Esophagus muscularis mucosa (tissue), 4 donors: ENCODE results near the gene ZBTB7C. TPM values are rescaled to one million over a fixed set of nuclear protein-coding genes. Genes with fewer than 3 reads are reported as not detected.
"Not testable (repeated sequence)": the region's sequence is repeated elsewhere in the genome, so short reads cannot be mapped to it uniquely, and the experiment has no call there.

Experiments used
- DNase-seq: peaks from one replicate; pipeline ENCODE4 v3.0.0-alpha.2; 2017; ENCODE audit errors: extremely low spot score
- H3K27ac ChIP-seq, 4 donors: fragments of 200-600 bp; sonication (generic); replicated peaks in 1 of 4; 1 replicate in 3 of 4; 2 replicates in 1 of 4; pipeline ENCODE4 v1.5.1; 2016 to 2019; ENCODE audit warnings: mild to moderate bottlenecking in 1 of 4
- H3K27me3 ChIP-seq, 4 donors: fragments of 200-600 bp; sonication (generic); one replicate each; pipeline versions ENCODE4 v1.5.1 to v1.6.0; 2016 to 2019
- H3K36me3 ChIP-seq, 4 donors: fragments of 200-600 bp; sonication (generic); one replicate each; pipeline ENCODE4 v1.5.1; 2016 to 2019
- H3K4me1 ChIP-seq, 4 donors: fragments of 200-600 bp; sonication (generic); one replicate each; pipeline ENCODE4 v1.5.1; 2016 to 2019
- H3K4me3 ChIP-seq, 4 donors: fragments of 200-600 bp; sonication (generic); 1 replicate in 2 of 4; 2 replicates in 2 of 4; pipeline ENCODE4 v1.5.1; 2016 to 2019; ENCODE audit warnings: mild to moderate bottlenecking in 4 of 4, moderate library complexity in 1 of 4
- H3K9me3 ChIP-seq, 4 donors: fragments of 200-600 bp; sonication (generic); 1 replicate in 3 of 4; 2 replicates in 1 of 4; pipeline ENCODE4 v1.5.1; 2016 to 2019
- EP300 ChIP-seq: sonication (generic); formaldehyde crosslinking; IDR thresholded peaks from one replicate; pipeline ENCODE4 v1.6.1; 2017; ENCODE audit warnings: antibody characterized with exemption
- POLR2A ChIP-seq: fragments of 450-650 bp; IDR thresholded peaks from one replicate; pipeline ENCODE4 v1.6.1; 2017; ENCODE audit warnings: antibody characterized with exemption, moderate library complexity, mild to moderate bottlenecking, low read depth
- POLR2AphosphoS5 ChIP-seq, 2 donors: sonication (generic); formaldehyde crosslinking; IDR thresholded peaks; one replicate each; pipeline ENCODE4 v1.6.1; 2017; ENCODE audit warnings: antibody characterized with exemption in 2 of 2
- WGBS: methylation state at CpG from one replicate; pipeline ENCODE4 v1.1.5; 2018; 5-methylcytosine and 5-hydroxymethylcytosine counted together
- intact Hi-C: fragments of 100-400 bp; cut with DNase I; formaldehyde crosslinking; loops from one replicate; pipeline ENCODE4 v1.15.1; 2023
- total RNA-seq, 4 donors: library from RNA; depleted of rRNA; stranded (reverse); fragments of >200 nt; gene quantifications; one replicate each; pipeline versions ENCODE4 v1.1.0 to v1.2.1, GENCODE V29; 2016
- TF ChIP-seq, protein P1 (sequence below), 3 experiments: fragments of 200-600 bp in 2 of 3; fragments of 450-650 bp in 1 of 3; sonication (generic) in 2 of 3; IDR thresholded peaks; one replicate each; pipeline ENCODE4 v1.5.1; 2017 to 2019; ENCODE audit warnings: antibody characterized with exemption in 3 of 3, mild to moderate bottlenecking in 2 of 3, moderate library complexity in 1 of 3

Gene ZBTB7C
- total RNA-seq, 4 donors from 2014 or later, result 6.3 to 13.2 (median 9.1) TPM

DNA sequence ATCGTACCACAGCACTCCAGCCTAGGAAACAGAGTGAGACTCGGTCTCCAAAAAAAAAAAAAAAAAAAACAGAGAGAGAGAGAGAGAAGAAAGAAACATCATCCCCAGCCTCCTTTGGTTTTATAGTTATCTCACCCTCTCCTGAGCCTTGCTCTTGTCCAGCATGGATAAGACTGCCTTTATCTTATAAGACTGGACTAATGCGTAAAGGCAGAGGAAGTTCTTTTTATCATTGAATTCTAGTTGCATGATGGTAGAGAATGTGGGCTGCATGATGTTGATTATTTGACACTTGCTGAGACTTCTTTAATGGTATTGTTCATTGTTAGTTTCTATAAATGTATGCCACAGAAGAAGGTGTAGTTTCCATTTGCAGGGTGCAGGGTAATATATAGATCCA, 124.4 kb downstream of the ZBTB7C start:
- intact Hi-C loops, result no loop called here
- no peak overlapping the region for H3K4me3 ChIP-seq
- no peak for DNase-seq
- no peaks in the 10 kb centered on the region for H3K4me1 ChIP-seq
- 95% methylated on average over 3 of the region's 3 CpGs for WGBS
- no peaks in the 10 kb centered on the region for H3K27me3 ChIP-seq
- H3K27ac ChIP-seq, result no peak overlapping the region
- TF ChIP-seq EP300, result no peak
- TF ChIP-seq, protein P1, sequence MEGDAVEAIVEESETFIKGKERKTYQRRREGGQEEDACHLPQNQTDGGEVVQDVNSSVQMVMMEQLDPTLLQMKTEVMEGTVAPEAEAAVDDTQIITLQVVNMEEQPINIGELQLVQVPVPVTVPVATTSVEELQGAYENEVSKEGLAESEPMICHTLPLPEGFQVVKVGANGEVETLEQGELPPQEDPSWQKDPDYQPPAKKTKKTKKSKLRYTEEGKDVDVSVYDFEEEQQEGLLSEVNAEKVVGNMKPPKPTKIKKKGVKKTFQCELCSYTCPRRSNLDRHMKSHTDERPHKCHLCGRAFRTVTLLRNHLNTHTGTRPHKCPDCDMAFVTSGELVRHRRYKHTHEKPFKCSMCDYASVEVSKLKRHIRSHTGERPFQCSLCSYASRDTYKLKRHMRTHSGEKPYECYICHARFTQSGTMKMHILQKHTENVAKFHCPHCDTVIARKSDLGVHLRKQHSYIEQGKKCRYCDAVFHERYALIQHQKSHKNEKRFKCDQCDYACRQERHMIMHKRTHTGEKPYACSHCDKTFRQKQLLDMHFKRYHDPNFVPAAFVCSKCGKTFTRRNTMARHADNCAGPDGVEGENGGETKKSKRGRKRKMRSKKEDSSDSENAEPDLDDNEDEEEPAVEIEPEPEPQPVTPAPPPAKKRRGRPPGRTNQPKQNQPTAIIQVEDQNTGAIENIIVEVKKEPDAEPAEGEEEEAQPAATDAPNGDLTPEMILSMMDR (IDR thresholded peaks at IDR 0.05), result no peak
- TF ChIP-seq POLR2A, result no peak
- no peak for TF ChIP-seq POLR2AphosphoS5 (IDR thresholded peaks at IDR 0.05)
- H3K9me3 ChIP-seq, result peaks cover 0 to 7% (median 0%) of the 10 kb centered on the region in 4 donors
- H3K36me3 ChIP-seq, result no peaks in the 10 kb centered on the region

DNA sequence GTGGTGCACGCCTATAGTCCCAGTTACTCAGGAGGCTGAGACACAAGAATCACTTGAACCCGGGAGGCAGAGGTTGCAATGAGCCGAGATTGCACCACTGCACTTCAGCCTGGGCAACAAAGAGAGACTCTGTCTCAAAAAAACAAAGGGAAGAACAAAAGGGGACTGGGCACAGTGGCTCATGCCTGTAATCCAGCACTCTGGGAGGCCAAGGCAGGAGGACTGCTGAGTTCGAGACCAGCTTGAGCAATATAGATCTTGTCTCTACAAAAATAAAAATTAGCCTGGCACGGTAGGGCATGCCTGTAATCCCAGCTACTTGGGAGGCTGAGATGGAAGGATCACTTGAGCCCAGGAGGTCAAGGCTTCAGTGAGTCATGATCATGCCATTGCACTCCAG, 125.2 kb downstream of the ZBTB7C start:
- H3K4me1 ChIP-seq, H3K4me3 ChIP-seq, H3K27me3 ChIP-seq, intact Hi-C loops, H3K36me3 ChIP-seq, H3K9me3 ChIP-seq, DNase-seq, H3K27ac ChIP-seq: not testable (repeated sequence)
- WGBS, result 93% methylated on average over 5 of the region's 5 CpGs

DNA sequence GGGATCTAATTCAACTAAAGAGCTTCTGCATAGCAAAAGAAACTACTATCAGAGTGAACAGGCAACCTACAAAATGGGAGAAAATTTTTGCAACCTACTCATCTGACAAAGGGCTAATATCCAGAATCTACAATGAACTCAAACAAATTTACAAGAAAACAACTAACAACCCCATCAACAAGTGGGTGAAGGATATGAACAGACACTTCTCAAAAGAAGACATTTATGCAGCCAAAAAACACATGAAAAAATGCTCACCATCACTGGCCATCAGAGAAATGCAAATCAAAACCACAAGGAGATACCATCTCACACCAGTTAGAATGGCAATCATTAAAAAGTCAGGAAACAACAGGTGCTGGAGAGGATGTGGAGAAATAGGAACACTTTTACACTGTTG, 127.7 kb downstream of the ZBTB7C start:
- H3K9me3 ChIP-seq, H3K27ac ChIP-seq, H3K36me3 ChIP-seq, intact Hi-C loops, H3K4me1 ChIP-seq, H3K27me3 ChIP-seq, H3K4me3 ChIP-seq, DNase-seq: not testable (repeated sequence)

DNA sequence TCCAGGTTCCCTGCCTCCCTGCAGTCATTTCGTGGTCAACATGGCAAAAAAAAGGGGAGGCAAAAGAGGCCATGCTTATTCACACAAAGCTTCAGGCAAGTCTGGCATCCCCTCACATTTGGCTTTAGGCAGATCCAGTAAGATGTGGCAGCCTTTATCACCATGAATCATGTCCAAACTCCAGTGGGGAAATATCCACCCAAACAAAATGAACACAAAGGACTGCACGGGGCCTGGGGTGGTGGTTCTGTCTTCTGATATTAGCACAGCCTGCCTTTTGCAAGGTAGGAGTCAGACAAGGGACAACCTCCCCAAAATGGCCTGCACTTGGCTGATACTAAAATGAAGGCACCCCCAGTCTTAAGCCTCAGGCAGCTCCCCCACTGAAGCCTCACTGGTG, 129.9 kb downstream of the ZBTB7C start:
- TF ChIP-seq POLR2A (no peak), POLR2AphosphoS5 (IDR thresholded peaks at IDR 0.05) (no peak), EP300 (no peak)
- TF ChIP-seq, protein P1 (IDR thresholded peaks at IDR 0.05), result no peak
- Histone ChIP-seq H3K27ac (no peak overlapping the region), H3K27me3 (no peaks in the 10 kb centered on the region), H3K36me3 (no peaks in the 10 kb centered on the region), H3K9me3 (no peaks in the 10 kb centered on the region), H3K4me3 (no peak overlapping the region), H3K4me1 (peaks cover 0 to 5% (median 0%) of the 10 kb centered on the region in 4 donors)
- DNase-seq, result peak; percentile 86
- WGBS, result 73% methylated on average over 2 of the region's 2 CpGs
- intact Hi-C loops, result no loop called here

DNA sequence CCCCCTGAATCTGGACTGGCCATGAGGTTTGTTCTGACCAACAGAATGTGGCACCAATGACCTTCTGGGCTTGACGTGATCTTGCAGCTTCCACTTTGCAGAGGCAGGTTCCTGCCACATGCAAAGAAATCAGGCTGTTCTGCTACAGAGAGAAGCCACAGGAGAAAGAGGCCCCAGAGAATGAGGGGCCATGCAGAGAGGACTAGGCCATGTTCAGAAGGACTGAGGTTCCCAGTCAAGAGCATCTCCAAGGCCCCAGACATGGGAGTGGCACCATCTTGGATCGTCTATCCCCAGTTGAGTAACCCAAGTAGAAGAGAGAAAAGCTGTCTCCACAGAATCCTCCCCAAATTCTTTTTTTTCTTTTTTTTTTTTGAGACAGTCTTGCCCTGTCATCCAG, 131.1 kb downstream of the ZBTB7C start:
- Histone ChIP-seq H3K27me3 (no peaks in the 10 kb centered on the region), H3K27ac (no peak overlapping the region), H3K4me1 (peaks cover 0 to 9% (median 0%) of the 10 kb centered on the region in 4 donors), H3K9me3 (no peaks in the 10 kb centered on the region), H3K36me3 (no peaks in the 10 kb centered on the region), H3K4me3 (no peak overlapping the region)
- TF ChIP-seq, protein P1 (IDR thresholded peaks at IDR 0.05), result no peak
- TF ChIP-seq EP300 (no peak), POLR2AphosphoS5 (IDR thresholded peaks at IDR 0.05) (no peak), POLR2A (no peak)
- intact Hi-C loops, result no loop called here
- DNase-seq, result peak; percentile 68
- WGBS, result 79% methylated on average over 2 of the region's 2 CpGs

DNA sequence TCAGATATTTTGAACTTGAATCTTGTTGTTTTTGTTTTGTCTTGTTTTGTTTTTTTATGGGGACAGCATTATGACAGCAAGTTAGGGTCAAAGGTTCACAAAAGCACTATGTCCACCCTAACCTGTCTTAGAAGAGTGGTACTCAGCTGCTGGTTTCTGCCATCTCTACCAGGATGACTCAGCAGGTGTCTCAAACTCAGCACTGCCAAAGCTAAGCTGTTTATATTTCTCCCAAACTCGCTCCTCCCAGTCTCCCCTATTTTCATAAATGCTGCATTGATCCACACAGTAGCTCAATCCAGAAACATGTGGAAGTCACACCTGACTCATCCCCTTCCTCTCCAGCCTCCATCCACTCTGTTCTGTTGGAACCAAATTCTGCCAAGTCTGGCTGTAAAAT, 134.9 kb downstream of the ZBTB7C start:
- Histone ChIP-seq H3K36me3 (no peaks in the 10 kb centered on the region), H3K4me1 (peaks cover 0 to 9% (median 0%) of the 10 kb centered on the region in 4 donors), H3K27ac (no peak overlapping the region), H3K27me3 (no peaks in the 10 kb centered on the region), H3K4me3 (no peak overlapping the region), H3K9me3 (no peaks in the 10 kb centered on the region)
- intact Hi-C loops, result no loop called here
- DNase-seq, result peak; percentile 5
- 62% methylated on average over 1 of the region's 1 CpG for WGBS
- TF ChIP-seq, protein P1 (IDR thresholded peaks at IDR 0.05), result no peak
- TF ChIP-seq EP300 (no peak), POLR2A (no peak), POLR2AphosphoS5 (IDR thresholded peaks at IDR 0.05) (no peak)
